Muscle layer of colon (tissue), 2 donors: ENCODE results near the gene AHRR.
A peak's percentile ranks its signal among the peaks of the same experiment; 100 is the strongest.

ENCODE experiments used
- H3K27ac ChIP-seq: one replicate; pipeline ENCODE4 v1.7.0; 2013; ENCODE audit warnings: low read depth, mild to moderate bottlenecking, low read length, moderate library complexity
- H3K27me3 ChIP-seq, 2 donors: one replicate each; pipeline ENCODE4 v1.7.0; 2013; ENCODE audit warnings: low read length in 2 of 2, mild to moderate bottlenecking in 2 of 2; ENCODE audit not compliant: insufficient read depth in 2 of 2, control insufficient read depth in 1 of 2
- H3K36me3 ChIP-seq: one replicate; pipeline ENCODE4 v1.7.0; 2013; ENCODE audit warnings: mild to moderate bottlenecking, low read length; ENCODE audit not compliant: insufficient read depth
- H3K4me1 ChIP-seq: one replicate; pipeline ENCODE4 v1.7.0; 2013; ENCODE audit warnings: mild to moderate bottlenecking, low read length; ENCODE audit not compliant: insufficient read depth
- H3K4me3 ChIP-seq, 2 donors: one replicate each; pipeline ENCODE4 v1.7.0; 2013; ENCODE audit warnings: low read length in 2 of 2, low read depth in 1 of 2, mild to moderate bottlenecking in 1 of 2, moderate library complexity in 1 of 2
- H3K9ac ChIP-seq: one replicate; pipeline ENCODE4 v1.7.0; 2013; ENCODE audit warnings: low read length
- H3K9me3 ChIP-seq: one replicate; pipeline ENCODE4 v1.7.0; 2013; ENCODE audit warnings: mild to moderate bottlenecking, low read length
- donor health status: abdominal sarcoma.
- donor health status: Adenocarcinoma of cecum.

The AHRR gene

DNA sequence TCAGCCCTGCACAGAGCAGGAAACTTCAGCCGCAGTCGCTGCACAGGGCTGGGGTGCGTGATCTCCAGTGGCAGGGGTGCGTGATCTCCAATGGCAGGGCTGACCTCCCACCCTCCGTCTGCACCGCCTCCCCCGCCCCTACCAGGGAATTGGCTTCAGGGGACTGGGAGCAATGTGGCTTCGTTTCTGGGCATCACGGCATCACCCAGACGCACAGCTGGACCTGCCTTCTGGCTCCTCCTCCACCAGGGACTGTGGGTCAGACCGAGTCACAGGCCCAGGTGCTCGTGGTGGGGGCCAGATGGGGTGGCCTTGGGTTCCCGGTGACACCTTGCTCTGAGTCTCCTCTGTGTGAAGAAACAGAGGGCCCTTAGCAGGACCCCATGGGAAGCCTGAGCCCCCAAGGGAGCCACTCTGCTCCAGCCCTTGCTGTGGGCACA lies 51.1 kb downstream of the AHRR start:
- no peak overlapping the region for H3K27ac ChIP-seq
- peaks cover 5 to 17% of the 10 kb centered on the region in 2 donors for H3K27me3 ChIP-seq
- no peak overlapping the region for H3K4me3 ChIP-seq

DNA sequence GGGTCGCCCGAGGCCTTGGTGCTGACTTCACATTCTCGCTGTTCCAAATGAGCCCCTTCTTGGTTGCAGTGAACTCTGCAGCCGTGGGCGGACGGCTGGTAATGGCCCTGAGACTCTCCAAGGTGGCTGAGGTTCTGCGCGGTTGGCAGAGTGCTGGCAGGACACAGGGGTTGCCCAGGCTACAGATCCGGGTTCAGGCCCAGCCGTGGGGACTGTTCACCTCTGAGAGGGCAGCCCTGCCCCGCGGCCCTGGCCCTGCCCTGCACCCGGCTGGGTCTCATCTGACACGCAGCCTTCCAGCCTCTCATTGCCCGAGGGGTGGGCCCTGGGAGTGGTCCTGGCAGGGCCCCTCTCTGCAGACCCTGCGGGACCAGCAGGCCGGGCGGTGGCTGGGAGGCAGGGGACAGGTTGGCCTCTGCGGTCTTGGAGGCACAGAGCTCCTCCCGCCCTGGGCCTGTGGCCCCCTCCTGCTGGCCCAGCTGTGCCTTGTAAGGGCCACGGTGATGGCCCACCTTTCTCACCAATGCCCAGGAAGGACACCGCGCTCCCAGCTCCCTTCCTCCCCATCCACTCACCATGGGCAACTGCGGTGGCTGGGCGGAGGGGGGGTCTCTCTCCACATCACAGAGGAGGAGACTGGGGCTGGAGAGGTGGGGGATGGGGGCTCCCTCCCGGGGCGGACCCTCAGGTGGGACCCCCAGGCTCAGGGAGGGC lies 51.6 kb downstream of the AHRR start:
- H3K4me3 ChIP-seq, result no peak overlapping the region
- H3K27me3 ChIP-seq, result peaks cover 5 to 17% of the 10 kb centered on the region in 2 donors
- no peaks in the 10 kb centered on the region for H3K4me1 ChIP-seq

More for the DNA sequence above, 51.1 kb downstream of the AHRR start:
- H3K36me3 ChIP-seq, result no peaks in the 10 kb centered on the region
- H3K9me3 ChIP-seq, result no peaks in the 10 kb centered on the region
- no peak overlapping the region for H3K9ac ChIP-seq
- no peaks in the 10 kb centered on the region for H3K4me1 ChIP-seq

GRCh38 chr5:373710-374602 lies 52.4 kb downstream of the AHRR start:
- Histone ChIP-seq H3K27ac (no peak overlapping the region), H3K36me3 (no peaks in the 10 kb centered on the region), H3K9me3 (no peaks in the 10 kb centered on the region), H3K4me3 (peak overlapping the region; percentile 7 to 20), H3K4me1 (no peaks in the 10 kb centered on the region), H3K27me3 (peaks cover 5 to 17% of the 10 kb centered on the region in 2 donors), H3K9ac (no peak overlapping the region)

More for the DNA sequence above, 51.6 kb downstream of the AHRR start:
- Histone ChIP-seq H3K9me3 (no peaks in the 10 kb centered on the region), H3K27ac (no peak overlapping the region), H3K9ac (no peak overlapping the region), H3K36me3 (no peaks in the 10 kb centered on the region)

DNA sequence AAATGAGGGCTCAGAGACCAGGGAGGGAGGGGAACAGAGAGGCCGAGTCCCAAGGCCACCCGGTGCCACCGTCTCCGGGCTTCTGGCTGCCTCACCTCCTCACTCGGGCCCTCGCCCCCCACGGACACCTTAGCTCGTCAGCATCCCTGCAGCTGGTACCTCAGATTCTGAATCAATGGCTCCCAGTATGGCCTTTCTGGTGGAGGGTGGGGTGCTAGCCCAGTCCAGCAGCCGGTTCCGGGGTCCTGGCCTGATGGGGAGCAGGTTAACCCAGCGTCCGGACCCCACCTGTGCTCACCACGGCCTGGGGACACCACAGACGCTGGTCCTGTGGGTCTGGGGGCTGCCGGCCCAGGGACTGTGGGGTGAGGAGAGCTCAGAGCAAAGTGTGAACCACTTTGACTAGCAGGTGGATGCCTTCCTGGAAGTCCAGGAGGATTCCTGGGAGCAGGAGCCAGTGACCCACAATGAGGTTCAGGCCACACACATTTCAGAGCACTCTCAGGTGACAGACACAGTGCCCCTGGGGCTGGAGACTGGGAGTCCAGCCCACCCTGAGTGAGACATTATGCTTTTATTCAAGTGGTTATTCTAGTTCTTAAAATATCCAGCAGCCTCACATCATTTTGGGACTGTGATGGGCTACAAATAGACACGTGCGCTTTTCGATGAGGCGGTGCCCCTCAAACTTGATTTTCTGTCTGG lies 53.3 kb downstream of the AHRR start:
- Histone ChIP-seq H3K27ac (no peak overlapping the region), H3K9me3 (no peaks in the 10 kb centered on the region), H3K4me3 (no peak overlapping the region), H3K36me3 (no peaks in the 10 kb centered on the region), H3K4me1 (no peaks in the 10 kb centered on the region), H3K27me3 (peaks cover 5 to 17% of the 10 kb centered on the region in 2 donors), H3K9ac (no peak overlapping the region)

- no peaks in the 10 kb centered on the region for H3K36me3 ChIP-seq
- no peak overlapping the region for H3K4me3 ChIP-seq
- H3K27me3 ChIP-seq, result peaks cover 5 to 17% of the 10 kb centered on the region in 2 donors
- H3K9me3 ChIP-seq, result no peaks in the 10 kb centered on the region
- H3K4me1 ChIP-seq, result no peaks in the 10 kb centered on the region
- H3K9ac ChIP-seq, result no peak overlapping the region
- H3K27ac ChIP-seq, result no peak overlapping the region
These were observed 53.9 kb downstream of the AHRR start for GRCh38 chr5:375336-375920.

DNA sequence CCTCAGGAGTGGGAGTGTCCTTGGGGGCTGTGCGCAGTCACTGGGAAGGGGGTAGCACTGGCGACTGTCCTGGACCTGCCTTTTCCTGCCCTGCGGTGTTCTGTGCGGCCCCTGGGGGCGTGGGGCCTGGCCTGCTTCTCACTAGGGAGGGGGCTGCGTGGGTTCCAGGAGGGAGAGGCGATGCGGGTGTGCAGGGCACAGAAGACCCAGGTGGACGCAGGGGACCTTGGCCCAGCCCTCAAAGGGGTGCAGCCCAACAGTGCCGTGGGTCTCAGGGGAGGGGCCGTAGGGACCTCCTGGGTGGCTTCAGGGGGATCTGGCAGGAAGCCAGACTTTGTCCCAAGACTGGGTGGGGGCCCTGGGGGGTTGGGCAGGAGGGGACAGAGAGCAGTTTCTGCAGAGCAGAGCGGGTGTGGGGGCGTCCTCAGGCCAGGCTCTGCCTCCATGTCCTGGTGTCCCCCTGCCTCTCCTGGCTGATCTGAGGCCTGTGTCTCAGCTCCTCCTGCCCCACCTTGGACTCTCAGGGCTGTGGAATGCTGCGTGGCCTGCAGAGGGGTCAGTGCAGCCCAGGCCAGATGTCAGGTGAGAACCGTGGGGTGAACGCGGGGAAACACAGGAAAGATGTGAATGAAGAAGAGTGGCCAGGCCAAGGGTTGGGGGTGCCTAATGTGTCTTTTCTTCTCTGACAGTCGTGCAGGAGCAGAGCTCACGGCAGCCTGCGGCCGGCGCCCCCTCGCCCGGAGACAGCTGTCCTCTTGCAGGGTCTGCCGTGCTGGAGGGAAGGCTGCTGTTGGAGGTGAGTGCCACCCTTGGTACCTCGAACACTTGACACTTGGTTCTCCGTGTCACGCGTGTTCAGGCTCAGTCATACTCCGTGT lies 54.6 kb downstream of the AHRR start:
- Histone ChIP-seq H3K36me3 (no peaks in the 10 kb centered on the region), H3K9ac (no peak overlapping the region), H3K4me1 (no peaks in the 10 kb centered on the region), H3K27ac (no peak overlapping the region), H3K4me3 (no peak overlapping the region), H3K9me3 (no peaks in the 10 kb centered on the region), H3K27me3 (peaks cover 5 to 17% of the 10 kb centered on the region in 2 donors)

DNA sequence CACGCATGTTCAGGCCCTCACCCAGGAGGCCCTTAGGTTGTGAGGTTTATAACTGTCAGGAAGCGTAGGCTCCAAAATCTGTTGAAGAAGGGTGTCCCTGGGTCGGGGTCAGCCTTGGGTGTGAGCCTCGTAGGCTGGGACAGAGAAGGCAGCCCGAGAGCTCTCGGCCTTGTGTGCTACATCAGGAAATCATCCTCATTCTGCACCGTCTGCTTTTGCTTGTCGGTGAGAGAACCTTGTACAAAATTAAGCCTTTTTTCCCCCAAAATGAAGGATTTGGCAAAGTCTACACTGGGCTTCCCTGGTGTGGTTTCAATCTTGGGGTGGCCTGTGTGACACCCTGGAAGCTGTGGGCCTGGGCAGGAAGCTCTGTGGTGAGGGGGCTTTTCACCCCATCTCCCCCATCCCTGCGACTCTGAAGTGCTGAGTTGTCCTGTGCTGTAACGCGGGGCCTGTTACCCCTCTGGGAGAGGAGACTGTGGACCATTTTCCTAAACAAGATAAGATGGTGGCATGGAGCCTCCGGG lies 55.3 kb downstream of the AHRR start:
- Histone ChIP-seq H3K36me3 (no peaks in the 10 kb centered on the region), H3K4me3 (no peak overlapping the region), H3K9me3 (no peaks in the 10 kb centered on the region), H3K9ac (no peak overlapping the region), H3K4me1 (no peaks in the 10 kb centered on the region), H3K27me3 (peaks cover 5 to 17% of the 10 kb centered on the region in 2 donors), H3K27ac (no peak overlapping the region)

DNA sequence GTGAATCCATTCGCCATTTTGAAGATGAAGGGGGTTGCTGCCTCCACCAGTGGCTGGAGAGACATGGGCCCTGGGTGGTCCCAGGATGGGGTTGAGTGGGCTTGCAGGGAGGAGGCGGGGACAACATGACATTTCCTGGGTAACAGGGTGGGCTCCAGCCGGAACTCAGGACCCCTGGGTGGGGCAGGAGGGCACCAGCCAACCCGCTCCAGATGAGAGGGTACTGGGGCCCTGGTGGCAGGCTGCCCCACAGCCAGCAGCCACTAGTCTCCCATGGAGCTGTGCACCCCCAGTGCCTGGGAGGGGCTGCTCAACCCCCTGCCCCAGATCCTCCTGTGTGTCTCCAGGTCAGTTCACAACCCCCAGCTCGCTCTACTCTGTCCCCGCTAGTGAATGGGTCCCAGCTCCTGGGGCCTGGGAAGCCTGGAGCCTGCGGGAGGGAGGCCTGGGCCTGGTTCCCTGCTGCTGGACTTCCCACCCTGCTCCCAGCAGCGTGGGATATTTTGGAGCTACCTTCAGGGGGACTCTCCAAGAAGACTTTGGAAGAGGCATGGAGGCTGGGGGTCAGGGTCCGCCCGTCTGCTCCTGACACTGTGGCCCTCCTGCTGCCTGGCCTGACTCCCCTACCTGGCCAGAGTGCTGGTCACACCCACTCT lies 55.9 kb downstream of the AHRR start:
- no peak overlapping the region for H3K9ac ChIP-seq
- H3K4me1 ChIP-seq, result no peaks in the 10 kb centered on the region
- no peaks in the 10 kb centered on the region for H3K9me3 ChIP-seq
- peaks cover 5 to 17% of the 10 kb centered on the region in 2 donors for H3K27me3 ChIP-seq
- no peak overlapping the region for H3K27ac ChIP-seq
- H3K36me3 ChIP-seq, result no peaks in the 10 kb centered on the region
- no peak overlapping the region for H3K4me3 ChIP-seq

GRCh38 chr5:378301-378891 lies 56.9 kb downstream of the AHRR start:
- H3K4me3 ChIP-seq, result no peak overlapping the region
- H3K4me1 ChIP-seq, result no peaks in the 10 kb centered on the region
- H3K36me3 ChIP-seq, result no peaks in the 10 kb centered on the region
- peaks cover 5 to 17% of the 10 kb centered on the region in 2 donors for H3K27me3 ChIP-seq
- H3K9ac ChIP-seq, result no peak overlapping the region
- H3K9me3 ChIP-seq, result no peaks in the 10 kb centered on the region
- H3K27ac ChIP-seq, result no peak overlapping the region
